ENCODE results near the gene FIBCD1. TPM values are rescaled to one million over a fixed set of nuclear protein-coding genes. Genes with fewer than 3 reads are reported as not detected.
A peak's percentile ranks its signal among the peaks of the same experiment; 100 is the strongest.

Gene FIBCD1
- total and polyA plus RNA-seq, 4 donors: 0.97 to 7.7 (median 4.1) TPM

DNA sequence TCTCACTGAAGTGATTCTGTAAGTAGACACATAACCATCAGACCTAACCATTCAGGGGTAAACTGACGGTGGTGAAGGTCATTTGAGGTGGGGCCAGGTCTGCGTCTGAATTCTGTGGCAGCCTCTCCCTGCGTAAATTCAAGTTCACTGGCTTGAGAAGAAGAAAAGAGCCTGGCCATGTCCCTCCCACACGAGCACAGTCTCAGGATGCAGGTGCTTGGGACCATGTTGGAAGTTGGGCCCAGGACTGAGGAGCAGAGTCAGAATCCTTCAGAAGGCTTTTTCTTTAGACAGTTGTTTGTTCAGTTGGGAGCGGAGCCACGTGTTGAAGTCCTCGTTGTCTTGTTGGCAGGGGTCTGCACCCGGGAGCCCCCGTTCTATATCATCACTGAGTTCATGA is 66.5 kb downstream of the FIBCD1 start:
- peaks cover 0 to 3% (median 0%) of the 10 kb centered on the region in 5 donors for H3K4me1 ChIP-seq (ENCODE audit: control insufficient read depth in 5 of 5, insufficient read depth in 5 of 5, low read length in 5 of 5)
- H3K4me3 ChIP-seq: no peak overlapping the region
- H3K27me3 ChIP-seq (ENCODE audit: control insufficient read depth in 3 of 3, insufficient read depth in 3 of 3, low read length in 2 of 3): no peaks in the 10 kb centered on the region
- peaks cover 0 to 46% (median 13%) of the 10 kb centered on the region in 4 donors for H3K36me3 ChIP-seq (ENCODE audit: control insufficient read depth in 4 of 4, insufficient read depth in 4 of 4, low read length in 4 of 4)
- TF ChIP-seq, protein P1, sequence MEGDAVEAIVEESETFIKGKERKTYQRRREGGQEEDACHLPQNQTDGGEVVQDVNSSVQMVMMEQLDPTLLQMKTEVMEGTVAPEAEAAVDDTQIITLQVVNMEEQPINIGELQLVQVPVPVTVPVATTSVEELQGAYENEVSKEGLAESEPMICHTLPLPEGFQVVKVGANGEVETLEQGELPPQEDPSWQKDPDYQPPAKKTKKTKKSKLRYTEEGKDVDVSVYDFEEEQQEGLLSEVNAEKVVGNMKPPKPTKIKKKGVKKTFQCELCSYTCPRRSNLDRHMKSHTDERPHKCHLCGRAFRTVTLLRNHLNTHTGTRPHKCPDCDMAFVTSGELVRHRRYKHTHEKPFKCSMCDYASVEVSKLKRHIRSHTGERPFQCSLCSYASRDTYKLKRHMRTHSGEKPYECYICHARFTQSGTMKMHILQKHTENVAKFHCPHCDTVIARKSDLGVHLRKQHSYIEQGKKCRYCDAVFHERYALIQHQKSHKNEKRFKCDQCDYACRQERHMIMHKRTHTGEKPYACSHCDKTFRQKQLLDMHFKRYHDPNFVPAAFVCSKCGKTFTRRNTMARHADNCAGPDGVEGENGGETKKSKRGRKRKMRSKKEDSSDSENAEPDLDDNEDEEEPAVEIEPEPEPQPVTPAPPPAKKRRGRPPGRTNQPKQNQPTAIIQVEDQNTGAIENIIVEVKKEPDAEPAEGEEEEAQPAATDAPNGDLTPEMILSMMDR (IDR thresholded peaks at IDR 0.05; ENCODE audit: control extremely low read depth, extremely low read depth): no peak
- H3K9me3 ChIP-seq (ENCODE audit: control insufficient read depth in 4 of 4, insufficient read depth in 3 of 4, low read length in 3 of 4): no peaks in the 10 kb centered on the region
- ATAC-seq (ENCODE audit: insufficient read depth, low FRiP score): no peak
- 90 to 91% methylated on average over 9 of the region's 9 CpGs for WGBS, 2 donors
- no peak overlapping the region for H3K9ac ChIP-seq (ENCODE audit: insufficient read depth in 1 of 2, low read length in 2 of 2)
- peak overlapping the region in 1 of 2 donors; percentile 52 for H3K27ac ChIP-seq (ENCODE audit: low read depth in 1 of 2, low read length in 1 of 2)
- DNase-seq: no peak

DNA sequence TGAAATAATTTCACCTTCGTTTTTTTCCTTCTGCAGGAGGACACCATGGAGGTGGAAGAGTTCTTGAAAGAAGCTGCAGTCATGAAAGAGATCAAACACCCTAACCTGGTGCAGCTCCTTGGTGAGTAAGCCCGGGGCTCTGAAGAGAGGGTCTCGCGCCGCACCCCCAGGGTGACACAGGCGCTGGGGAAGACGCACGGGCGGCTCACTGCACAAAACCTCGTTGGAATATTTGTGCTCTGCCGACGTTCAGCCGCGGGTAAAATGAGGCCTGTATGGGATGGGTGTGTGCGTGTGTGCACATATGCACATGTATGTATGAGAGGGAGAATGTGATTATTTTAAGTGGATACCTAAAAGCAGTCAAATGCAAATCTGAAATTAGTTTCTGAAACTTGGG is 67.0 kb downstream of the FIBCD1 start:
- no peak for ATAC-seq (ENCODE audit: insufficient read depth, low FRiP score)
- WGBS, 2 donors: 92 to 96% methylated on average over 15 of the region's 15 CpGs
- peaks cover 0 to 47% (median 13%) of the 10 kb centered on the region in 4 donors for H3K36me3 ChIP-seq (ENCODE audit: control insufficient read depth in 4 of 4, insufficient read depth in 4 of 4, low read length in 4 of 4)
- no peak overlapping the region for H3K4me3 ChIP-seq
- no peak for DNase-seq
- H3K27ac ChIP-seq (ENCODE audit: low read depth in 1 of 2, low read length in 1 of 2): no peak overlapping the region
- TF ChIP-seq, protein P1 (IDR thresholded peaks at IDR 0.05; ENCODE audit: control extremely low read depth, extremely low read depth): no peak
- H3K4me1 ChIP-seq (ENCODE audit: control insufficient read depth in 5 of 5, insufficient read depth in 5 of 5, low read length in 5 of 5): peaks cover 0 to 3% (median 0%) of the 10 kb centered on the region in 5 donors
- no peaks in the 10 kb centered on the region for H3K9me3 ChIP-seq (ENCODE audit: control insufficient read depth in 4 of 4, insufficient read depth in 3 of 4, low read length in 3 of 4)
- H3K9ac ChIP-seq (ENCODE audit: insufficient read depth in 1 of 2, low read length in 2 of 2): no peak overlapping the region
- H3K27me3 ChIP-seq (ENCODE audit: control insufficient read depth in 3 of 3, insufficient read depth in 3 of 3, low read length in 2 of 3): no peaks in the 10 kb centered on the region

DNA sequence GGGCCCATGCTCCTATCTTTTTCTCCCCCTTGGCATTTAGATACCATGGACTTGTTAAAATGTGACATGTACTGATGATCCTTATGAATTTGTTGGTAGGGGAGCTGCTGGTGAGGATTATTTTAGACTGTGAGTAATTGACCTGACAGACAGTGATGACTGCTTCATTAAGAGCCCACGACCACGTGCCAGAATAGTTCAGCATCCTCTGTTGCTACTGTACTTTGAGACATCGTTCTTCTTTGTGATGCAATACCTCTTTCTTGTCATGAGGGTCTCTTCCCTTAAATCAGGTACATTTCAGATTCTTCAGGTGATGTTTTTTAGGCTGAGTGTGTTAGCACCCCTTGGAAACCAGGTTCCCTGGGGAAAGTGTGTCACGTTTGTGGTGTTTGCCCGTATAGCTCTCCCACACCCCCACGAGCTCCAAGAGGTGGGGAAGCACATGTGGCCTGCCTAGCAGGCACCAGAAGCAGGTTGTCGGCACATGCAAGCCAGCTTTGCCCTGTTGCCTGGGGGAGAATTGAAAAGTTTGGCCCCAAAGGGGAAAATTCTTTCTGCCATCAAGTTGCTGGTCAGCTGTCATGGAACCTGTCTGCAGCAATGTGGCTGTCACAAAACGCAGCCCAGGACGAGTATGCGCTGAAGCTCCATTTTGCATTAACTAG is 67.5 kb downstream of the FIBCD1 start:
- H3K4me3 ChIP-seq: no peak overlapping the region
- ATAC-seq (ENCODE audit: insufficient read depth, low FRiP score) (no peak), DNase-seq (no peak)
- 86% methylated on average over 10 of the region's 10 CpGs for WGBS, 2 donors
- H3K4me1 ChIP-seq (ENCODE audit: control insufficient read depth in 5 of 5, insufficient read depth in 5 of 5, low read length in 5 of 5): peaks cover 0 to 3% (median 0%) of the 10 kb centered on the region in 5 donors
- H3K9ac ChIP-seq (ENCODE audit: insufficient read depth in 1 of 2, low read length in 2 of 2): no peak overlapping the region
- peak overlapping the region in 1 of 2 donors; percentile 92 for H3K27ac ChIP-seq (ENCODE audit: low read depth in 1 of 2, low read length in 1 of 2)
- no peaks in the 10 kb centered on the region for H3K27me3 ChIP-seq (ENCODE audit: control insufficient read depth in 3 of 3, insufficient read depth in 3 of 3, low read length in 2 of 3)
- no peaks in the 10 kb centered on the region for H3K9me3 ChIP-seq (ENCODE audit: control insufficient read depth in 4 of 4, insufficient read depth in 3 of 4, low read length in 3 of 4)
- H3K36me3 ChIP-seq (ENCODE audit: control insufficient read depth in 4 of 4, insufficient read depth in 4 of 4, low read length in 4 of 4): peaks cover 0 to 44% (median 13%) of the 10 kb centered on the region in 4 donors
- TF ChIP-seq, protein P1 (IDR thresholded peaks at IDR 0.05; ENCODE audit: control extremely low read depth, extremely low read depth): no peak

Data from lung (tissue), 12 donors.